Measurements from ENCODE around the gene CSTF1.
A peak's percentile ranks its signal among the peaks of the same experiment; 100 is the strongest.
"Not testable (repeated sequence)": the region's sequence is repeated elsewhere in the genome, so short reads cannot be mapped to it uniquely, and the experiment has no call there.

The CSTF1 gene

GRCh38 chr20:56369179-56369578 lies 23.3 kb upstream of the CSTF1 start:
- no peak for DNase-seq (ENCODE audit: low read depth in 2 of 2)

DNA sequence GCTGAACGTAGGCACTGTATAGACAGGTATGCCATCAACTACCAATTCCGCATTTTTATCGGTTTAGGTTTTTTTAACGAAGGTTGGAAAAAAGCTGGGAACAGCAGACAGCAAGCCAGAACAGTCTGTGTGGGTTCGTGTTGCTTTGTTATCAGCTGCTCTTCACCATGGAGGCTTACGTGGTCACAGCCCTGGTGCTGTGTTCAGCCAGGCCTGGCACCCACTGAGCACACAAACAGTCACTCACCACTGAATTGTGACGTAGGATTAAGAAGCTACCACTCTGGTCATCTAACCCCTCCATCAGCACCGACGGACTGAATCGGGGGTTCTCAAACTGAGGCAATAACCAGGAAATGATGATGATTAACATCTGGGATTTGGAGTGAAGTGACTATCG lies 20.5 kb upstream of the CSTF1 start:
- DNase-seq (ENCODE audit: low read depth in 2 of 2): no peak

- no peak for DNase-seq (ENCODE audit: low read depth in 2 of 2)
These were observed 19.6 kb upstream of the CSTF1 start for GRCh38 chr20:56372850-56373249.

DNA sequence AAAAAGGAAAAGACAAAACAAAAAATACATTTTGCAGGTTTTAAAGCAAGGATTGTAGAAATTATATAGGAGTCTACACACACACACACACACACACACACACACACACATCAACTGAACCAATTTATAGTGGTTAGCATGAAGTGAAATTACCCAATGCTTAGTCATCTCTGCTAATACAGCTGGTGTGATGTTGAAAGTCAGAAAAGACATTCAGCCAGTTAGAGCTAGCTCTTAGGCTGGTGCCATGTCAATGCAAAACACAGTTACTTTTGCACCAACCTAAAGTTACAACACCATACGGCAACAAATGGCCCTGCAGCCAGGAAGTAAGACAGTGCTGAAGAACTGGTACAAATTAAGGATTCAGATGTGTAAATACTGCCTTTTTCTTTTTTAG lies 18.5 kb upstream of the CSTF1 start:
- peak; percentile 89 to 91 for DNase-seq (ENCODE audit: low read depth in 2 of 2)

- no peak for DNase-seq (ENCODE audit: low read depth in 2 of 2)
These were observed 16.1 kb upstream of the CSTF1 start for GRCh38 chr20:56376331-56376730.

- no peak for DNase-seq (ENCODE audit: low read depth in 2 of 2)
These were observed 14.1 kb upstream of the CSTF1 start for GRCh38 chr20:56378386-56378785.

- DNase-seq (ENCODE audit: low read depth in 2 of 2): no peak
These were observed 12.1 kb upstream of the CSTF1 start for GRCh38 chr20:56380375-56380774.

DNA sequence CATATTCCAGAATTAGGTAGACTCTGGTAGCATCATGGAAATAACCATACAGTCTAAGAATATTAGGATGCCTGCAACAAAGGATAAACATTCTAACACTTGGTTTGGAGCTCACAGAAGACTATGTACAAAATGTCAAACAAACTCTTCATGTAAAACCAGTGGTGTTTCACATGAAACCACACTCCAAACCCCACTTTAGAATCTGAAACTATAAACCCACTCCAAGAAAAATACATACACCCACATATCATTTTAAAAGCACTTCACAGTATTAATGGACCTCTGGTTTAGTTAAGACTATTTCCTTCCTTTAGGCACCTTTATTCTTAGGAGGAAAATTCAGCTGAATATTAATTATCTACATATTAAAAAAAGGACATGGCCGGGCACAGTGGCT lies 10.9 kb upstream of the CSTF1 start:
- no peak for DNase-seq (ENCODE audit: low read depth in 2 of 2)

DNA sequence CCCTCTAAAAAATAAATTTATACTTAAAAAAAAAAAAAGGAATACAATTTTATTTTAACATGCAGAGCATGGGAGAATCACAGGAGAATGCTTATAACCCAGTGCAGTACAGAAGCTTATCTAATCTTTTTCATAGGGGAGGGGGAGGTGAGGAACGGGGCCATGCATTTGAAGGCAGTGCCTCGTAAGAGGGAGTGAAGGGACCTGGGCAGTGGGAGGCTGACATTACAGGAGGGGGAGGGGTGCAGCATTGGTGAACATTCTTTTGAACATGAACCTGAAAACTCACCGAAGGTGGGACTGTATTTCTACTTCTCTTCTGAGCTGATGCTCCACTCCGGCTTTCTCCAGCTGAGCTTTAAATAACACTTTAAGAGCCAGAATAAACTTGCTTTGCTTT lies 9.7 kb upstream of the CSTF1 start:
- no peak for DNase-seq (ENCODE audit: low read depth in 2 of 2)

DNA sequence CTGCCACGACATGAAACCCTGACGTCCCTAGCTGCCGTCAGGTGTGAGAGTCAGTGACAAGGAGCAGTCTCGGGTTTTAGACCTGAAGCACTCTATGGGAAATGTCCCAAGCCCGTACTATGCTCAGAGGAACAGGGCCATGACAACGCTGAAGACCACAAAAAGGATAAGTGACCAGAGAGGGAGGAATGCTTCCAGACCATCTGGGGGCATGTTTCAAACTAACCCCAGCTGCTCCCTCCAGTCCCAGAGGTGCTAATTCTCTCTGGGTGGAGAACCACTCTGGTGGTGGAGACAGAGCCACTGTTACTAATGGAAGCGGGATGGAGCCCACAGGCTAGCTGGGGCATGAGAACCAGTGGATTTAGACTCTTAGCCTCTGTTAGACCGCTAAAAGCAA lies 9.1 kb upstream of the CSTF1 start:
- DNase-seq (ENCODE audit: low read depth in 2 of 2): no peak

GRCh38 chr20:56385130-56385529 lies 7.3 kb upstream of the CSTF1 start:
- DNase-seq (ENCODE audit: low read depth in 2 of 2): no peak

- DNase-seq (ENCODE audit: low read depth in 2 of 2): no peak
These were observed 6.2 kb upstream of the CSTF1 start for GRCh38 chr20:56386219-56386618.

- DNase-seq (ENCODE audit: low read depth in 2 of 2): no peak
These were observed 3.6 kb upstream of the CSTF1 start for GRCh38 chr20:56388882-56389281.

GRCh38 chr20:56389807-56390206 lies 2.6 kb upstream of the CSTF1 start:
- DNase-seq (ENCODE audit: low read depth in 2 of 2): no peak

DNA sequence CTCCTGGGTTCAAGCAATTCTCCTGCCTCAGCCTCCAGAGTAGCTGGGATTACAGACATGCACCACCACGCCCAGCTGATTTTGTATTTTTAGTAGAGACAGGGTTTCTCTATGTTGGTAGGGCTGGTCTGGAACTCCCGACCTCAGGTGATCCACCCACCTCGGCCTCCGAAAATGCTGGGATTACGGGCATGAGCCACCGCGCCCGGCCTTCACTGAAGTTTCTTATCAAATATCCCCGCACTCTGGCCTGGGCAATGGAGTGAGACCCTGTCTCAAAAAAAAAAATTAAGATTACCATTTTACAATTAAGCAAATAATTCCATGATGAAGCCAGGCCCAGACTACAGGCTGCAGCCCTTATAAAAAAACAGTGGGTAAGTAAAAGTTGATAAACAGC lies 2.0 kb upstream of the CSTF1 start:
- not testable (repeated sequence) for DNase-seq (ENCODE audit: low read depth in 2 of 2)

DNA sequence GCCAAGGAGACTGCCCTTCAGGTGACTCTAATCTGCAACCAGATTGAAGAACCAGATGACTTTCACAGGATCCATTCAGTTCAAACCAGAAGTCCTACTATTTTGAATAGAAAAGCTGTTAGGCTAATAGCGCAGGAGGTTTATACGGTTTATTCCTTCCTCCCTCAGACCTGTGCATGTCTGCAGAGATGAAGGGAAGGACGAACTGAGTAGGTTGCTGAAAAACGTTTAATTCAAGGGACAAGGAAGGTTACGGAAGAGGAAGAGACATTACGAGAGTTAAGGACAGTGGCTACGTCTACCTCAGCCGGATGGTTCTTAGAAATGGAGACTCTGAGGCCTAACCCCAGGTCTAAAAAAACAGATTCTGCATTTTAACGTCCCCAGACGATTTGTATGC lies 1.4 kb upstream of the CSTF1 start:
- DNase-seq (ENCODE audit: low read depth in 2 of 2): no peak

DNA sequence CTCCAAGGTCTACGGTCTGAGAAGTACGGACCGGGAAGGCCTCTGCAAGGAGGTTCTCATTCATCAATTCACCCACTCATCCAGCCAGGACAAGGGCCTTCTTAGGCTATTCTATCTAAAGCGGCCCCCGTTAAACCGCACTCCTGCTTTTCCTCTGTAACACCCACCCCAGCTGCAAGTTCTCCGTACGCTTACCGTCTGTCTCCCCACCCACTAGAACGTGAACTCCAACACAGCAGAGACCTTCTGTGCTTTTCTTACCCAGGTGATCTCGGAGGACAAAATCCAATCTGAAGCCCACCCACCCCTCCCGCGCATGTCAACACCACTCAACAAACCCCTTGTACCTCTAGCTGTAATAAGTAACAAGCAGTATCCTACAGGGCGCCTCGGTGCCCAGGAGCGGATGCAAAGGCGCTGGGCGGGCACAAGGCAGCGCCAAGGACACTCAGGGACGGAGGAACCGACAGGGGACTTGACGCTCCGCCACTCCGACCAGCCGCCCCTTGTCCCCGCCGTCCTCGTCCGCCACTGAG lies 781 bp upstream of the CSTF1 start:
- no peak for DNase-seq (ENCODE audit: low read depth in 2 of 2)

DNA sequence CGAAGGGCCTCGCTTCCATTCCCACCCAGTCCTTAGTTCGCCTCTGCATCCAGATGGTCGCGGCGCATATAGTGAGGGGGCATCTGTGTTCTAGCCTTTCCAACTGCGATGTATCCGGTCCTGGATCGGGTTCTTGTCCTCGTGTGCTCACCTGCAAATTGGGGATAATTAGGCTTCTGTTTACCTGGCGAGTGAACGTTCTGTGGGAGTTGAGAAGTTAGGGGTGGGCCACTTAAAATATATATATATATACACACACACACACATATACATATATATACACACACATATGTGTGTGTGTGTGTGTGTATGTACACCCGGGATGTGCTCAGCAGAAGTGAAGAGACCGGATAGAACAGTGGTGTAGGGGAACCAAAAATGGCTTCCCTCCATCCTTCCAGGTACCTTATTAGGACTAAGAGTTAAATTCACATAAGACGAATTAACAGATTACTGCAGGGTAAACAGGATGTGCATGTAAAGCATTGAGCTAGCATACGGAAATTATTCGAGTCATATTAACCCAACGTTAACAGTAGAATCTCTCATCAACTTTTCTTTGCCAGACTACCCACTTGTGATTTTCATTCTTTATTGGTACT lies 537 bp downstream of the CSTF1 start:
- no peak for DNase-seq (ENCODE audit: low read depth in 2 of 2)

DNA sequence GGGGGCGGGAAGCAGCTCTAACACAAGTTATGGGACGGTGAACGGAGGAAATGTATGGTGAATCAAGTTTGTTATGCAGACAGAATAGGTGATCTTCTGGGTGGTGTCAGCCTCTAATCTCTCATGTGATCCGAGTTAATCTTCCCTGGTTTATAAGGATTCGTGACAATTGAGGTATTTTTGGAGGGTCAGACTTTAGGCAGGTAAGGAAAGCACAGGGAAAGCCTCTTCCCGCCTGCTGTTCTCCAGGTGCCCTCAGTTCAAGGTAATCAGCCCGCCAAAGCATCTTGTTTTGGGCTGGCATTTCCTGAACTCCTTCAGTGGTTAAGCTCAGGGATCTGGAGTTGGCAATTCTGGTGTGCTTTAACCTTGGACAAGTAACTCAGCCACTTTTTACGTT lies 1.2 kb downstream of the CSTF1 start:
- no peak for DNase-seq (ENCODE audit: low read depth in 2 of 2)

GRCh38 chr20:56395166-56395565 lies 2.7 kb downstream of the CSTF1 start:
- no peak for DNase-seq (ENCODE audit: low read depth in 2 of 2)

DNA sequence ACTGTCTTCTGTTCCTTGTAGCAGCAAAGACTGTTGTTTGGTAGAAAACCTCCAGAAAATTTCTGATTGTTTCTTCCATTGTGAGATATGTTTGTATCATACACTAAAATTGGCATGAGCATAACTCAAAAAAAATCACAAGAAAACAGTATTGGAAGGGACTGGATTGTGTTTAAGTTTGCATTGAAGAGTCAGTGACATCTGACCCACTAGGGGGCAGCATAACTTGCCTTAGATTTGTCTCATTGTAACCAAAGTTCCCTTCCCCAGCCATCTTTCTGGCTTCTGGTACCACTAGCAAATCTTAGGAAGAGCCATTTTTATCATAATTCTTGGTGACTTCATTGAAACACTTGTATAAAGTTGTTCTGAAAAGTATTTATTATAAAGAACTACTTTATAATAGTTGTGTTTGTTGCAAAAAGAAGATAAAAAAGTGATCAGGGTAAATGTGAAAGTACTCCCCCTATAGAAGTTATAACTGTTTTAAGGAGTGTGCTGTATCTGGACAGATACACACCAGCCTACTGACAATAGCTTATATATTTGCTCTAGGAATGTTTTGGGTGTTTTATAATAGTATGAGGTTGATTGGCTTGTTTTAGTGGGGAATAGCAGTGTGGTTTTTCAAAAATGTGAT lies 7.7 kb downstream of the CSTF1 start:
- peak; percentile 45 to 57 for DNase-seq (ENCODE audit: low read depth in 2 of 2)

DNA sequence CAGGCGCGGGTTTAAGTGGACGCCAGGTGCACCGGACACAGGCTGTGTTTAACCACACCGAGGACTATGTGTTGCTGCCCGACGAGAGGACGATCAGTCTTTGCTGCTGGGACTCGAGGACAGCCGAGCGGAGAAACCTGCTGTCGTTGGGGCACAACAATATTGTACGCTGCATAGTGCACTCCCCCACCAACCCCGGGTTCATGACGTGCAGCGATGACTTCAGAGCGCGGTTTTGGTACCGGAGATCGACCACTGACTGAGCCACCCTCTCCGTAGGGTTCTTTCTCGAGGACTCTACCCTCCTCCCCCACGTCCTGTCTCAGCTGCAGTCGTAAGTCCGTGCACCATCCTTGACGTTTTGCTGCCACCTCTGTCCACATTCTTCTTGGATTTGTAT lies 11.0 kb downstream of the CSTF1 start:
- no peak for DNase-seq (ENCODE audit: low read depth in 2 of 2)

DNA sequence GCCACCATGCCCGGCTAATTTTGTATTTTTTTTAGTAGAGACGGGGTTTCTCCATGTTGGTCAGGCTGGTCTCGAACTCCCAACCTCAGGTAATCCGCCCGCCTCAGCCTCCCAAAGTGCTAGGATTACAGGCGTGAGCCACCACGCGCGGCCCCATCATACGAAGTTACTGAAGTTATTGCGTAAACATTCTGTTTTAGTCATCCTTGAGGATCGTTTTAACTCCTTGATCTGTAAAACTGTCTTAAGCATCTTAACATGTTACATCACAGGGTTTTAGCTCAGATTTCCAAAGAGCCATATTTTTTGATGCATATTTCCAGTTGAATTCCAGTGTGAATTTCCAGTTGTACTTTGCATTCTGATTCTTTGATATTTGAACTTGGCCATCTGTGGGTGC lies 12.9 kb downstream of the CSTF1 start:
- not testable (repeated sequence) for DNase-seq (ENCODE audit: low read depth in 2 of 2)

GRCh38 chr20:56406910-56407309 lies 14.5 kb downstream of the CSTF1 start:
- DNase-seq (ENCODE audit: low read depth in 2 of 2): no peak
